Upper lobe of right lung (tissue), 1 donor: ENCODE measurements around the gene IL1RAP. TPM values are rescaled to one million over a fixed set of nuclear protein-coding genes. Genes with fewer than 3 reads are reported as not detected.

Source experiments
- ATAC-seq: fragments of 200-7000 bp; cut with Tn5 transposase; one replicate; pipeline ENCODE4 v1.9.1; 2020; ENCODE audit warnings: mild to moderate bottlenecking, moderate library complexity
- DNase-seq: peaks from one replicate; pipeline ENCODE4 v3.0.0-alpha.2; 2020
- H3K27ac ChIP-seq: fragments of 200-600 bp; one replicate; pipeline ENCODE4 v1.8.0; 2022
- H3K27me3 ChIP-seq: fragments of 200-600 bp; one replicate; pipeline ENCODE4 v1.8.0; 2022; ENCODE audit warnings: mild to moderate bottlenecking
- H3K36me3 ChIP-seq: fragments of 200-600 bp; one replicate; pipeline ENCODE4 v1.8.0; 2022
- H3K4me1 ChIP-seq: fragments of 200-600 bp; one replicate; pipeline ENCODE4 v1.8.0; 2022
- H3K4me3 ChIP-seq: fragments of 200-600 bp; one replicate; pipeline ENCODE4 v1.8.0; 2022; ENCODE audit warnings: mild to moderate bottlenecking
- H3K9me3 ChIP-seq: fragments of 200-600 bp; one replicate; pipeline ENCODE4 v1.8.0; 2022
- intact Hi-C: fragments of 100-400 bp; cut with DNase I; formaldehyde crosslinking; loops from one replicate; pipeline ENCODE4 v1.11.0; 2022
- total RNA-seq: library from RNA; stranded (reverse); fragmentation: NEBNext Ultra II Directional; extraction: Animal tissue kit (Norgen Biotek cat#: 25700); gene quantifications from one replicate; pipeline ENCODE4 v1.2.1, GENCODE V29; 2021
- TF ChIP-seq, protein P1 (sequence below): fragments of 200-600 bp; IDR thresholded peaks from one replicate; pipeline ENCODE4 v1.8.0; 2022; ENCODE audit warnings: antibody characterized with exemption
- donor health status: DM: no; HTN: yes; CAD: no; lungs with severe emphysema.

IL1RAP gene
- total RNA-seq, 1 donor from 2014 or later = 34.6 TPM

DNA sequence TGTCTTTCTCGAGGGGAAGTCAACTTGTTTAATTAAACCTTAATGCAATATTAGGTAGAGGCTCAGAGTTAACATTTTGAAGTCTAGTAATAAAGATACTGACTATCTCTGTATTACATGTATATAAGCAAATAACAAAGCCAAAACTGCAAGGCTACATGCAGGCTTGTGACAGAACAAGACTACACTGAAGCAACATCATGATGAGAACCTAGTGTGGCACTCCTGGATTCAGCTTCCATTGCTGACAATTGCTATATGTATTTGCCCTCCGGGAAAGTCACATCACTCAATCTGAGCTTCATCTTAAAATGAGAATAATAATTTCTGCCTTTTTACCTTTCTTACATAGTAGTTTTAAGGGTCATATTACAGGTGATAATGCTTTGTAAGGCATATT lies 15.6 kb upstream of the IL1RAP start:
- H3K27ac ChIP-seq = no peak overlapping the region
- no peaks in the 10 kb centered on the region for H3K36me3 ChIP-seq
- H3K4me1 ChIP-seq = no peaks in the 10 kb centered on the region
- TF ChIP-seq, protein P1, sequence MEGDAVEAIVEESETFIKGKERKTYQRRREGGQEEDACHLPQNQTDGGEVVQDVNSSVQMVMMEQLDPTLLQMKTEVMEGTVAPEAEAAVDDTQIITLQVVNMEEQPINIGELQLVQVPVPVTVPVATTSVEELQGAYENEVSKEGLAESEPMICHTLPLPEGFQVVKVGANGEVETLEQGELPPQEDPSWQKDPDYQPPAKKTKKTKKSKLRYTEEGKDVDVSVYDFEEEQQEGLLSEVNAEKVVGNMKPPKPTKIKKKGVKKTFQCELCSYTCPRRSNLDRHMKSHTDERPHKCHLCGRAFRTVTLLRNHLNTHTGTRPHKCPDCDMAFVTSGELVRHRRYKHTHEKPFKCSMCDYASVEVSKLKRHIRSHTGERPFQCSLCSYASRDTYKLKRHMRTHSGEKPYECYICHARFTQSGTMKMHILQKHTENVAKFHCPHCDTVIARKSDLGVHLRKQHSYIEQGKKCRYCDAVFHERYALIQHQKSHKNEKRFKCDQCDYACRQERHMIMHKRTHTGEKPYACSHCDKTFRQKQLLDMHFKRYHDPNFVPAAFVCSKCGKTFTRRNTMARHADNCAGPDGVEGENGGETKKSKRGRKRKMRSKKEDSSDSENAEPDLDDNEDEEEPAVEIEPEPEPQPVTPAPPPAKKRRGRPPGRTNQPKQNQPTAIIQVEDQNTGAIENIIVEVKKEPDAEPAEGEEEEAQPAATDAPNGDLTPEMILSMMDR = no peak
- no peaks in the 10 kb centered on the region for H3K27me3 ChIP-seq
- H3K4me3 ChIP-seq = no peak overlapping the region
- DNase-seq (no peak), ATAC-seq (no peak)
- H3K9me3 ChIP-seq = no peaks in the 10 kb centered on the region
- intact Hi-C loops = no loop called here

DNA sequence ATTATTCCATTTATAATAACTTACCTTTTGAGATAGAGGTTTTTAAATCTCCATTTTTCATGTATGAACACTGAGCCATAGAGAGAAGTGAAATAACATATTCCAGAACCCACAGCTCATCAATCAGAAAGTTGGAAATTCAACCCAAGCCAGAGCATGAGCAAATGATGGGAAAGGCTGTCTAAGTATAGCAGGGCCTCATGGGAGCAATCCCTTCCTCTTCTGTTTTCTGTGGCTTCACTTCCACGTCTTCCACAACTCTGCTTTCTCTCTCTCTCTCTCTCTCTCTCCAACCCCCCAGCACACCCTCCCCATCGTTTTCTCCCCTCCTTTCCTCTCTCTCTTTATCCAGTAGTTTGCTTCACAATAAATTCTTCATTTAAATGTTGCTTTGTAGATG lies 14.8 kb upstream of the IL1RAP start:
- Histone ChIP-seq H3K4me1 (no peaks in the 10 kb centered on the region), H3K9me3 (no peaks in the 10 kb centered on the region), H3K27ac (no peak overlapping the region), H3K4me3 (no peak overlapping the region), H3K27me3 (no peaks in the 10 kb centered on the region), H3K36me3 (no peaks in the 10 kb centered on the region)
- no peak for DNase-seq
- no peak for ATAC-seq
- TF ChIP-seq, protein P1 = no peak
- intact Hi-C loops = no loop called here

DNA sequence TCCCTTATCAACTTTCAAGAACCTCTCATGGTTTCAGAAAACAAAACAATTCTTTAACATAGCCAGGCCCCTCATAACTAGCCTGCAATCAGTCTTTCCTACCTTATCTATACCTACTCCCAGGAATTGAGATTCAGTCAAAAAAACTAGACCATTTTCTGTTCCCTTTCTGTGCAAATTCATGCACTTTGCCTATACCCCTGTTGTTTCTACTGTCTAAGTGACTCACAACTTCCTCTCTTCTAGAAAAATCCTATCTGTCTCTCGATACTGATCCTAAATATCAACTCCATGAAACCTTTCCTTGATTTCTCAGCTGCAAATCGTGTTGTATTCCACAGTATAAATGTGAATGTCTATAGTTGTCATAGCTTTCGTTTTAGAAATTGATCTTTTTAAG lies 10.9 kb upstream of the IL1RAP start:
- no peaks in the 10 kb centered on the region for H3K36me3 ChIP-seq
- intact Hi-C loops = no loop called here
- no peaks in the 10 kb centered on the region for H3K9me3 ChIP-seq
- H3K27ac ChIP-seq = no peak overlapping the region
- H3K4me3 ChIP-seq = no peak overlapping the region
- no peaks in the 10 kb centered on the region for H3K27me3 ChIP-seq
- DNase-seq (no peak), ATAC-seq (no peak)
- peaks cover 6% of the 10 kb centered on the region for H3K4me1 ChIP-seq
- TF ChIP-seq, protein P1 = no peak

DNA sequence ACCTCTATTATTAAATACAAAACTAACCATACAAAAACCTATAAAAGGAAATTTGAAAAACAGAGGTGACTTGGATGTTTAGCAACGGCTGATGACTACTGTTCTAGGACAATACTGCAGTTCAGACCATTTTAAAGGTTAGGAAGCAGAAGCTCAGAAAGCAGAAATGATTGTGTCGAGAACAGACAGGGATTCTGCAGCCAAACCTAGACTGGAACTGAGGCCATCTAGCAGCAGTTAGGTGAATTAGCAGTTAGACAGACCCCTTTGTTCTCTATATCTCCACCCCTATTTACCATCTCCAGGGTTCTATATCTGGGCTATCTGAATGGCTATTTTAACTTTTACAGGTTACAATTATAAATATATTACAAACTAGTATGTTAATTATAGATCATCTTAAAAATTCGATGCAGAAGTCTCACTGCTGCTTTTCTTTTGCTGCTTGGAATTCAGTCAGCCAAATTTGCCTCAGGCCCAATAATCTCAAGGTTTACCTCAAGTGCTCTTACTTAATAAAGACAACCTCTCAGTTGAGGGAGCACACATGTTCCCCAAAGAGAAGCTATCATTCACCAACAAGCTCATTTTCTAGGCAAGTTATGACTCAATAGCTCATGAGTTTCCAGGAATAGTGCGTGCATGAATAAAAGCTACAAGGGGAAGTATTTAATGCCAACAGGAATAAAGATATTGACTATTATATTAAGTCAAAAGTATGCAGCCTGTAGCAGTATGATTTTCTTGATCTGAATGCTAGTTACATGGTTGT lies 9.3 kb upstream of the IL1RAP start:
- TF ChIP-seq, protein P1 = no peak
- Histone ChIP-seq H3K4me1 (peaks cover 6% of the 10 kb centered on the region), H3K27me3 (no peaks in the 10 kb centered on the region), H3K36me3 (no peaks in the 10 kb centered on the region), H3K9me3 (no peaks in the 10 kb centered on the region), H3K4me3 (no peak overlapping the region), H3K27ac (no peak overlapping the region)
- no peak for DNase-seq
- ATAC-seq = peak; percentile 67
- intact Hi-C loops = no loop called here

DNA sequence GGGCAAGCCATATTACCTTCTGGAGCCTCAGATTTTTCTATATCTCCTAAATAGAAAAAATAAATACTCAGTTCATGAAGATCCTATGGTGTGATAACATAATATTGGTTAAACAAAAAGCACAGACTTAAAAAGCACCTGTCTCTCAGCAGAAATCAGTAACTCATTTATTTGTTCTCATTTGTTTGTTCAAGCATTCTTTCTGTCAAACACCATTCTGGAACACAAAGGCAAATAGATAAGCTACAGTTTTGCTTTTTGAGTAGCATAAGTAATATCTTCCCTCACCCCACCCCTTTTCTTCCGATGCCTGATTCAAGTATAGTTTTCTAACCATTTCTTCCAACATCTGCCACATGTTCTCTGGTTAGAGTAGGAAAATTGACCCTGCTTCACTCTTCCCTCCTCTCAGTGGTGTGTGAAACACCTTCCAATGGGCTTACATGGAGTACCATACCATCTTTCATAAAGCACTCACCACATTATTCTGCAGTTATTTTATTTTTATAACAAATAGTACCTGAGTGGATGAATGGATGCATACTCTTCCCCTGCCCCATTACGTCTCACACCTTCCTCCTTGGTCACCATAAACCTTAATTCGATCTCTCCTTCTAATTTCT lies 8.4 kb upstream of the IL1RAP start:
- ATAC-seq = no peak

More for the DNA sequence above, 8.4 kb upstream of the IL1RAP start:
- Histone ChIP-seq H3K36me3 (no peaks in the 10 kb centered on the region), H3K4me3 (no peak overlapping the region), H3K27ac (no peak overlapping the region), H3K4me1 (peaks cover 6% of the 10 kb centered on the region), H3K9me3 (no peaks in the 10 kb centered on the region), H3K27me3 (no peaks in the 10 kb centered on the region)
- DNase-seq = no peak
- intact Hi-C loops = no loop called here
- TF ChIP-seq, protein P1 = no peak
